ENCODE data around the gene METTL8. TPM values are rescaled to one million over a fixed set of nuclear protein-coding genes. Genes with fewer than 3 reads are reported as not detected.

Gene METTL8
- total and polyA plus RNA-seq, 2 experiments from 2014 or later, result 16.8 to 30.5 TPM

DNA sequence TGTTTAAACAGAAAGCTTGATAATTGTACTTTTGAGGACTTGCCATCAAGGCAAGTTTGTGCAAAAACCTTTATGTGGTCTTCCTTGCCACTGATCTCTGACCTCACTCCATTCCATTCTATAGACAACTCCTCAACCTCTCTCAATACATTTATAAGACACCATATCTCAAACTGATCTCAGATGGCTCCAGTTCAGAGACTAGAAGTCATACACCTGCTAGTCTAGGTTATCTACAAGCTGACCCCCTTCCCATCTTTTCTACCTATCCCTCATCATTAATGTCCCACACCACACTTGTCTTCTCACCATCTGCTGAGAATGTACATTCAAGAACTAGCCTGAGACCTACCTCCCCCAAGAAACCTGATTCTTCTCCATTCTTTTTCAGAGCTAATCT, 113.1 kb downstream of the METTL8 start:
- H2AFZ ChIP-seq, result no peak overlapping the region
- H3K36me3 ChIP-seq (replicated peaks; ENCODE audit: insufficient read depth, low read depth), result no peaks in the 10 kb centered on the region
- no peak overlapping the region for H3K4me3 ChIP-seq
- H3K4me2 ChIP-seq, result no peak overlapping the region
- DNase-seq (ENCODE audit: low spot score), result no peak
- no peaks in the 10 kb centered on the region for H3K79me2 ChIP-seq
- H3K27me3 ChIP-seq, result no peaks in the 10 kb centered on the region
- no peak overlapping the region for H3K27ac ChIP-seq
- TF ChIP-seq, protein P1, sequence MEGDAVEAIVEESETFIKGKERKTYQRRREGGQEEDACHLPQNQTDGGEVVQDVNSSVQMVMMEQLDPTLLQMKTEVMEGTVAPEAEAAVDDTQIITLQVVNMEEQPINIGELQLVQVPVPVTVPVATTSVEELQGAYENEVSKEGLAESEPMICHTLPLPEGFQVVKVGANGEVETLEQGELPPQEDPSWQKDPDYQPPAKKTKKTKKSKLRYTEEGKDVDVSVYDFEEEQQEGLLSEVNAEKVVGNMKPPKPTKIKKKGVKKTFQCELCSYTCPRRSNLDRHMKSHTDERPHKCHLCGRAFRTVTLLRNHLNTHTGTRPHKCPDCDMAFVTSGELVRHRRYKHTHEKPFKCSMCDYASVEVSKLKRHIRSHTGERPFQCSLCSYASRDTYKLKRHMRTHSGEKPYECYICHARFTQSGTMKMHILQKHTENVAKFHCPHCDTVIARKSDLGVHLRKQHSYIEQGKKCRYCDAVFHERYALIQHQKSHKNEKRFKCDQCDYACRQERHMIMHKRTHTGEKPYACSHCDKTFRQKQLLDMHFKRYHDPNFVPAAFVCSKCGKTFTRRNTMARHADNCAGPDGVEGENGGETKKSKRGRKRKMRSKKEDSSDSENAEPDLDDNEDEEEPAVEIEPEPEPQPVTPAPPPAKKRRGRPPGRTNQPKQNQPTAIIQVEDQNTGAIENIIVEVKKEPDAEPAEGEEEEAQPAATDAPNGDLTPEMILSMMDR (IDR thresholded peaks at IDR 0.05; ENCODE audit: poor library complexity), result no peak
- TF ChIP-seq EZH2phosphoT487 (IDR thresholded peaks at IDR 0.05; ENCODE audit: low read depth, severe bottlenecking, unreplicated experiment), result no peak
- TF ChIP-seq EZH2 (IDR thresholded peaks at IDR 0.05; ENCODE audit: borderline replicate concordance), result no peak
- peaks cover 10% of the 10 kb centered on the region for H3K4me1 ChIP-seq (ENCODE audit: insufficient read depth)
- H3K9me3 ChIP-seq (ENCODE audit: low read depth), result no peaks in the 10 kb centered on the region
- H4K20me1 ChIP-seq (ENCODE audit: insufficient read depth, poor library complexity, severe bottlenecking), result no peaks in the 10 kb centered on the region
- no peaks in the 10 kb centered on the region for H3K9me2 ChIP-seq (replicated peaks; ENCODE audit: insufficient read depth)

DNA sequence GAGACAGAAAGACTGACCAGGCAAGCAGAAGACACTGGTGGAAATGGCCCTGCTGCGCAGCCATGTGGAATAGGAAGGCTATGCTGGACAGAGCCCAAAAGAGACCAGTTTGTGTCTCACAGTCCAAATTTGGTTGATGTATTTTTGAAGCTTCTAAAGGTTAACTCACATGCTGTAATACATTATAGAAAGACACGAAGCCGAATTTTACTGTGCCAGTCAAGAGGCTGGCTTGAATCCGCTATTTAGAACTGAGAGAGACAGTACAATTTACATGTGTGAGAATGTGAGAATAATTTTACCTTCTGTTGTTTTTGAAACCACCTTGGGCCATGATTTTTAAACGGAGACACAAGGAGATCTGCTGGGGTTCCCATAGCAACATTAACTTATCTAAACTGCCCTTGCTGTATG, 113.6 kb downstream of the METTL8 start:
- H3K9me2 ChIP-seq (replicated peaks; ENCODE audit: insufficient read depth), result no peaks in the 10 kb centered on the region
- no peaks in the 10 kb centered on the region for H3K9me3 ChIP-seq (ENCODE audit: low read depth)
- 79% methylated on average over 5 of the region's 5 CpGs for WGBS (ENCODE audit: low lambda C conversion rate, missing lambda C conversion rate)
- H3K4me3 ChIP-seq, result no peak overlapping the region
- H3K36me3 ChIP-seq (replicated peaks; ENCODE audit: insufficient read depth, low read depth), result no peaks in the 10 kb centered on the region
- no peak for TF ChIP-seq EZH2phosphoT487 (IDR thresholded peaks at IDR 0.05; ENCODE audit: low read depth, severe bottlenecking, unreplicated experiment)
- TF ChIP-seq, protein P1 (IDR thresholded peaks at IDR 0.05; ENCODE audit: poor library complexity), result no peak
- peaks cover 10% of the 10 kb centered on the region for H3K4me1 ChIP-seq (ENCODE audit: insufficient read depth)
- no peaks in the 10 kb centered on the region for H4K20me1 ChIP-seq (ENCODE audit: insufficient read depth, poor library complexity, severe bottlenecking)
- no peak for DNase-seq (ENCODE audit: low spot score)
- no peaks in the 10 kb centered on the region for H3K79me2 ChIP-seq
- no peak overlapping the region for H2AFZ ChIP-seq
- H3K27me3 ChIP-seq, result no peaks in the 10 kb centered on the region
- no peak overlapping the region for H3K27ac ChIP-seq
- H3K4me2 ChIP-seq, result no peak overlapping the region

DNA sequence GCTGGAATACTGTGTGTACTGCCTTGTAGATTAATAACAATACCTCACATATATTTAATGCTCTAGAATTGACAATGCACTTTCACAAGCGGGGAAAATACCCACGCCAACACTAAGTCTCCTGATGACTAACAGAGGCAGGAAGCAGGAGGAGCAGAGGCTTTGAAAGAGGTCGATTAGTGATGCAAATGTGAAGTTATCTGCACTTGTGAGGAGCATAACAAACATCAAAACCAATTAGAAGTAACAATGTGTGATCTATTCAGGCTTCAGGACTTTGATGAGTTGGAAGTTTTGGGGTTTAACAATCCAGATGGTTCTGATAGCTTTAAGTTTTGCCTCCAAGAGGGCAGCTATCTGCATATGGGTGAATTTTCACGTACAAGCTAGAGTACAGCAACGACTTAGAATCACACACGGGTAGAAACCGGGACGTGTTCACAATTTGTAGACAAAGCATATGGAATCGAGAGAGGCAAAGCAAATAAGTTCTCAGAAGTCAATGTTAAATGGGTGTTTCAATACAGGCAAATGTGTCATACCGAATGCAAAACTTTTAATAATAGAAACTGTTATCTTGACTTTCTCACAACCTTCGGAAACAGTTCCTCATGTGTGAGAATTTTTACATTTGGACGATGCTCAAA, 114.5 kb downstream of the METTL8 start:
- H3K4me1 ChIP-seq (ENCODE audit: insufficient read depth), result peaks cover 10% of the 10 kb centered on the region
- no peaks in the 10 kb centered on the region for H3K9me3 ChIP-seq (ENCODE audit: low read depth)
- no peaks in the 10 kb centered on the region for H3K27me3 ChIP-seq
- no peaks in the 10 kb centered on the region for H3K79me2 ChIP-seq
- H2AFZ ChIP-seq, result no peak overlapping the region
- no peaks in the 10 kb centered on the region for H3K36me3 ChIP-seq (replicated peaks; ENCODE audit: insufficient read depth, low read depth)
- no peak overlapping the region for H3K27ac ChIP-seq
- no peak overlapping the region for H3K4me3 ChIP-seq
- no peak for DNase-seq (ENCODE audit: low spot score)
- 41% methylated on average over 12 of the region's 12 CpGs for WGBS (ENCODE audit: low lambda C conversion rate, missing lambda C conversion rate)
- TF ChIP-seq EZH2phosphoT487 (IDR thresholded peaks at IDR 0.05; ENCODE audit: low read depth, severe bottlenecking, unreplicated experiment), result no peak
- TF ChIP-seq, protein P1 (IDR thresholded peaks at IDR 0.05; ENCODE audit: poor library complexity), result no peak
- TF ChIP-seq EZH2 (IDR thresholded peaks at IDR 0.05; ENCODE audit: borderline replicate concordance), result no peak
- no peaks in the 10 kb centered on the region for H4K20me1 ChIP-seq (ENCODE audit: insufficient read depth, poor library complexity, severe bottlenecking)
- H3K4me2 ChIP-seq, result no peak overlapping the region
- no peaks in the 10 kb centered on the region for H3K9me2 ChIP-seq (replicated peaks; ENCODE audit: insufficient read depth)
